Esophagus squamous epithelium (tissue), 4 donors: ENCODE data around the gene LBR.

Source experiments
- POLR2A ChIP-seq, 4 donors: fragments of 450-650 bp; IDR thresholded peaks; one replicate each; pipeline ENCODE4 v1.6.1; 2017; ENCODE audit warnings: antibody characterized with exemption in 4 of 4, mild to moderate bottlenecking in 4 of 4, moderate library complexity in 3 of 4
- TF ChIP-seq, protein P1 (sequence below), 6 experiments: fragments of 450-650 bp in 4 of 6; fragments of 200-600 bp in 2 of 6; sonication (generic) in 2 of 6; IDR thresholded peaks; one replicate each; pipeline ENCODE4 v1.5.1; 2016 to 2019; ENCODE audit warnings: antibody characterized with exemption in 6 of 6, mild to moderate bottlenecking in 4 of 6, moderate library complexity in 4 of 6

GRCh38 chr1:225460021-225460736, 32.3 kb upstream of the LBR start:
- TF ChIP-seq, protein P1, sequence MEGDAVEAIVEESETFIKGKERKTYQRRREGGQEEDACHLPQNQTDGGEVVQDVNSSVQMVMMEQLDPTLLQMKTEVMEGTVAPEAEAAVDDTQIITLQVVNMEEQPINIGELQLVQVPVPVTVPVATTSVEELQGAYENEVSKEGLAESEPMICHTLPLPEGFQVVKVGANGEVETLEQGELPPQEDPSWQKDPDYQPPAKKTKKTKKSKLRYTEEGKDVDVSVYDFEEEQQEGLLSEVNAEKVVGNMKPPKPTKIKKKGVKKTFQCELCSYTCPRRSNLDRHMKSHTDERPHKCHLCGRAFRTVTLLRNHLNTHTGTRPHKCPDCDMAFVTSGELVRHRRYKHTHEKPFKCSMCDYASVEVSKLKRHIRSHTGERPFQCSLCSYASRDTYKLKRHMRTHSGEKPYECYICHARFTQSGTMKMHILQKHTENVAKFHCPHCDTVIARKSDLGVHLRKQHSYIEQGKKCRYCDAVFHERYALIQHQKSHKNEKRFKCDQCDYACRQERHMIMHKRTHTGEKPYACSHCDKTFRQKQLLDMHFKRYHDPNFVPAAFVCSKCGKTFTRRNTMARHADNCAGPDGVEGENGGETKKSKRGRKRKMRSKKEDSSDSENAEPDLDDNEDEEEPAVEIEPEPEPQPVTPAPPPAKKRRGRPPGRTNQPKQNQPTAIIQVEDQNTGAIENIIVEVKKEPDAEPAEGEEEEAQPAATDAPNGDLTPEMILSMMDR (IDR thresholded peaks at IDR 0.05): peak in 1 of 6 experiments; percentile 3
- no peak for TF ChIP-seq POLR2A (IDR thresholded peaks at IDR 0.05)
